ENCODE data around the gene ZNF473.

- TF ChIP-seq EZH2 (IDR thresholded peaks at IDR 0.05; ENCODE audit: borderline replicate concordance, insufficient read depth, low read depth, low read length, poor library complexity, severe bottlenecking) (no peak), CTCF (IDR thresholded peaks at IDR 0.05) (no peak)
Measured at GRCh38 chr19:49988007-49988406, 37.8 kb upstream of the ZNF473 start.

All from B cell (primary cell).